ENCODE measurements around the gene THSD7A.

DNA sequence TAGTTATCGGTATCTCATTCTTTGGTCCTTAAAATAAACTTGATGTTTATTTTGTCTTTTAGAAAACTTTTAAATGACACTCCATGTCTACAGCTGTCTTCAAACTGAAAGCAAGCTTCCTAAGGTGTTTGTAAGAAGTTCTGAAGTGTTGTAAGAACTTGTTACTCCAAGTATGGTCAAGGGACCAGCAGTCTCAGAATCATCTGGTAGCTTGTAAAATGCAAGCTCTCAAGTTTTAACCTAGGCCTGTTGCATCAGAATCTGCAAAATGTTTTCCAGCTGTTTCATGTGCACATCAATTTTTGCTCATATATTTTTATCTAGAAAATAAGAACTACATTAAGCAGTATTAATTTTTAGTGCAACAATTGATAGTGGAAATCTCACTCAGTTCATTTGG, 104.1 kb downstream of the THSD7A start:
- TF ChIP-seq SOX13 (IDR thresholded peaks at IDR 0.05) (no peak), SOX13 (CRISPR knock-in tag; conservative IDR thresholded peaks at IDR 0.05 in 1 of 2, IDR thresholded peaks at IDR 0.05 in 1 of 2) (no peak), ZKSCAN1 (IDR thresholded peaks at IDR 0.05; ENCODE audit: low read length) (no peak), KLF16 (CRISPR knock-in tag; IDR thresholded peaks at IDR 0.05) (no peak), ZNF3 (CRISPR knock-in tag; IDR thresholded peaks at IDR 0.05) (no peak)
- TF ChIP-seq, protein P1, sequence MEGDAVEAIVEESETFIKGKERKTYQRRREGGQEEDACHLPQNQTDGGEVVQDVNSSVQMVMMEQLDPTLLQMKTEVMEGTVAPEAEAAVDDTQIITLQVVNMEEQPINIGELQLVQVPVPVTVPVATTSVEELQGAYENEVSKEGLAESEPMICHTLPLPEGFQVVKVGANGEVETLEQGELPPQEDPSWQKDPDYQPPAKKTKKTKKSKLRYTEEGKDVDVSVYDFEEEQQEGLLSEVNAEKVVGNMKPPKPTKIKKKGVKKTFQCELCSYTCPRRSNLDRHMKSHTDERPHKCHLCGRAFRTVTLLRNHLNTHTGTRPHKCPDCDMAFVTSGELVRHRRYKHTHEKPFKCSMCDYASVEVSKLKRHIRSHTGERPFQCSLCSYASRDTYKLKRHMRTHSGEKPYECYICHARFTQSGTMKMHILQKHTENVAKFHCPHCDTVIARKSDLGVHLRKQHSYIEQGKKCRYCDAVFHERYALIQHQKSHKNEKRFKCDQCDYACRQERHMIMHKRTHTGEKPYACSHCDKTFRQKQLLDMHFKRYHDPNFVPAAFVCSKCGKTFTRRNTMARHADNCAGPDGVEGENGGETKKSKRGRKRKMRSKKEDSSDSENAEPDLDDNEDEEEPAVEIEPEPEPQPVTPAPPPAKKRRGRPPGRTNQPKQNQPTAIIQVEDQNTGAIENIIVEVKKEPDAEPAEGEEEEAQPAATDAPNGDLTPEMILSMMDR (CRISPR knock-in tag; IDR thresholded peaks at IDR 0.05) = no peak
- TF ChIP-seq, protein P2, sequence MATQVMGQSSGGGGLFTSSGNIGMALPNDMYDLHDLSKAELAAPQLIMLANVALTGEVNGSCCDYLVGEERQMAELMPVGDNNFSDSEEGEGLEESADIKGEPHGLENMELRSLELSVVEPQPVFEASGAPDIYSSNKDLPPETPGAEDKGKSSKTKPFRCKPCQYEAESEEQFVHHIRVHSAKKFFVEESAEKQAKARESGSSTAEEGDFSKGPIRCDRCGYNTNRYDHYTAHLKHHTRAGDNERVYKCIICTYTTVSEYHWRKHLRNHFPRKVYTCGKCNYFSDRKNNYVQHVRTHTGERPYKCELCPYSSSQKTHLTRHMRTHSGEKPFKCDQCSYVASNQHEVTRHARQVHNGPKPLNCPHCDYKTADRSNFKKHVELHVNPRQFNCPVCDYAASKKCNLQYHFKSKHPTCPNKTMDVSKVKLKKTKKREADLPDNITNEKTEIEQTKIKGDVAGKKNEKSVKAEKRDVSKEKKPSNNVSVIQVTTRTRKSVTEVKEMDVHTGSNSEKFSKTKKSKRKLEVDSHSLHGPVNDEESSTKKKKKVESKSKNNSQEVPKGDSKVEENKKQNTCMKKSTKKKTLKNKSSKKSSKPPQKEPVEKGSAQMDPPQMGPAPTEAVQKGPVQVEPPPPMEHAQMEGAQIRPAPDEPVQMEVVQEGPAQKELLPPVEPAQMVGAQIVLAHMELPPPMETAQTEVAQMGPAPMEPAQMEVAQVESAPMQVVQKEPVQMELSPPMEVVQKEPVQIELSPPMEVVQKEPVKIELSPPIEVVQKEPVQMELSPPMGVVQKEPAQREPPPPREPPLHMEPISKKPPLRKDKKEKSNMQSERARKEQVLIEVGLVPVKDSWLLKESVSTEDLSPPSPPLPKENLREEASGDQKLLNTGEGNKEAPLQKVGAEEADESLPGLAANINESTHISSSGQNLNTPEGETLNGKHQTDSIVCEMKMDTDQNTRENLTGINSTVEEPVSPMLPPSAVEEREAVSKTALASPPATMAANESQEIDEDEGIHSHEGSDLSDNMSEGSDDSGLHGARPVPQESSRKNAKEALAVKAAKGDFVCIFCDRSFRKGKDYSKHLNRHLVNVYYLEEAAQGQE (IDR thresholded peaks at IDR 0.05; ENCODE audit: borderline replicate concordance in 1 of 2, low read depth in 1 of 2, low read length in 2 of 2) = no peak
